DOHH2 (cell line): ENCODE measurements around the gene TGM4.

Experiments used
- EZH2phosphoT487 ChIP-seq: fragments of 200-600 bp; sonication (generic); IDR thresholded peaks from 2 replicates; pipeline ENCODE4 v1.6.1; 2017; ENCODE audit warnings: borderline replicate concordance, mild to moderate bottlenecking, antibody characterized with exemption, low read length, moderate library complexity, mixed read lengths
- TF ChIP-seq, protein P1 (sequence below): fragments of 200-600 bp; sonication (generic); IDR thresholded peaks from one replicate; pipeline ENCODE4 v1.5.1; 2014; ENCODE audit warnings: antibody characterized with exemption, mild to moderate bottlenecking, low read depth, low read length; ENCODE audit not compliant: poor library complexity, severe bottlenecking

DNA sequence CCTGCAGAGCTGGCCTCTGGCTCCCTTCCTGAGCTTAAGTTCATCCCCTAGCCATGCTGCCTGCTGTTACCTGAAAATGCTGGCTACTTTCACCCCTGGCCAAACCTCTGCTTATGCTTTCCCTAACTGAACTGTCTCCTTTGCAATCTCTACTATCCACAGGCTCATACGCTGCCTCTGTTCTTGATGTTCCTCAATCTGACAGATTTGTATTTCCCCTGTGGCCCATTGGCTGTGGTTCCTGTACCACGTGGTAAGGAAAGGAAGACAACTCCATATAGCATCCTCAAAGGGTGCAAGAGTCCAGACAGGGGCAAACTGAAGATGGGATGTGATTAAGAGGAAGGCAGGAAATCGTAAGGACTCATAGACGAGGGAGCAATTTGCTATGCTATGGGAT is 33.2 kb downstream of the TGM4 start:
- TF ChIP-seq, protein P1, sequence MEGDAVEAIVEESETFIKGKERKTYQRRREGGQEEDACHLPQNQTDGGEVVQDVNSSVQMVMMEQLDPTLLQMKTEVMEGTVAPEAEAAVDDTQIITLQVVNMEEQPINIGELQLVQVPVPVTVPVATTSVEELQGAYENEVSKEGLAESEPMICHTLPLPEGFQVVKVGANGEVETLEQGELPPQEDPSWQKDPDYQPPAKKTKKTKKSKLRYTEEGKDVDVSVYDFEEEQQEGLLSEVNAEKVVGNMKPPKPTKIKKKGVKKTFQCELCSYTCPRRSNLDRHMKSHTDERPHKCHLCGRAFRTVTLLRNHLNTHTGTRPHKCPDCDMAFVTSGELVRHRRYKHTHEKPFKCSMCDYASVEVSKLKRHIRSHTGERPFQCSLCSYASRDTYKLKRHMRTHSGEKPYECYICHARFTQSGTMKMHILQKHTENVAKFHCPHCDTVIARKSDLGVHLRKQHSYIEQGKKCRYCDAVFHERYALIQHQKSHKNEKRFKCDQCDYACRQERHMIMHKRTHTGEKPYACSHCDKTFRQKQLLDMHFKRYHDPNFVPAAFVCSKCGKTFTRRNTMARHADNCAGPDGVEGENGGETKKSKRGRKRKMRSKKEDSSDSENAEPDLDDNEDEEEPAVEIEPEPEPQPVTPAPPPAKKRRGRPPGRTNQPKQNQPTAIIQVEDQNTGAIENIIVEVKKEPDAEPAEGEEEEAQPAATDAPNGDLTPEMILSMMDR = no peak
- TF ChIP-seq EZH2phosphoT487 = no peak
